Smooth muscle cell (in vitro differentiated cells): Measurements from ENCODE around the gene RAPGEF2. TPM values are rescaled to one million over a fixed set of nuclear protein-coding genes. Genes with fewer than 3 reads are reported as not detected.
"Not testable (repeated sequence)": the region's sequence is repeated elsewhere in the genome, so short reads cannot be mapped to it uniquely, and the experiment has no call there.

Experiments
- DNase-seq: peaks from one replicate; lab custom pipeline; 2025; ENCODE audit not compliant: unreplicated experiment; lab: John Stamatoyannopoulos, UW
- H2AFZ ChIP-seq: fragments of 200-600 bp; sonication (generic); 2 replicates; pipeline ENCODE4 v1.6.0; 2016; ENCODE audit warnings: antibody characterized with exemption, low read depth, mild to moderate bottlenecking
- H3F3A ChIP-seq: fragments of 200-600 bp; sonication (generic); 2 replicates; pipeline ENCODE4 v1.6.0; 2017; ENCODE audit warnings: antibody characterized with exemption, low read depth
- H3K27ac ChIP-seq: fragments of 200-600 bp; sonication (generic); 2 replicates; pipeline ENCODE4 v1.5.1; 2016; ENCODE audit warnings: low read depth, mild to moderate bottlenecking
- H3K27me3 ChIP-seq: fragments of 200-600 bp; sonication (generic); 2 replicates; pipeline ENCODE4 v1.6.1; 2016; ENCODE audit warnings: low read depth, mild to moderate bottlenecking
- H3K36me3 ChIP-seq: fragments of 200-600 bp; sonication (generic); 2 replicates; pipeline ENCODE4 v1.5.1; 2016; ENCODE audit warnings: low read depth
- H3K4me1 ChIP-seq: fragments of 200-600 bp; sonication (generic); 2 replicates; pipeline ENCODE4 v1.5.1; 2016; ENCODE audit warnings: low read depth
- H3K4me2 ChIP-seq: fragments of 200-600 bp; sonication (generic); 2 replicates; pipeline ENCODE4 v1.6.0; 2016; ENCODE audit warnings: mild to moderate bottlenecking
- H3K4me3 ChIP-seq: fragments of 200-600 bp; sonication (generic); 2 replicates; pipeline ENCODE4 v1.5.1; 2016; ENCODE audit warnings: mild to moderate bottlenecking
- H3K79me2 ChIP-seq: fragments of 200-600 bp; sonication (generic); 2 replicates; pipeline ENCODE4 v1.6.0; 2016; ENCODE audit warnings: low read depth, mild to moderate bottlenecking
- H3K9ac ChIP-seq: fragments of 200-600 bp; sonication (generic); 2 replicates; pipeline ENCODE4 v1.6.0; 2016; ENCODE audit warnings: low read depth
- H3K9me3 ChIP-seq: fragments of 200-600 bp; sonication (generic); replicated peaks from 2 replicates; pipeline ENCODE4 v1.5.1; 2016; ENCODE audit warnings: low read depth
- H4K20me1 ChIP-seq: fragments of 200-600 bp; sonication (generic); 2 replicates; pipeline ENCODE4 v1.6.0; 2016; ENCODE audit warnings: low read depth
- WGBS: methylation state at CpG from one replicate; pipeline ENCODE4 v1.1.7; 2016; ENCODE audit warnings: low lambda C conversion rate; 5-methylcytosine and 5-hydroxymethylcytosine counted together
- polyA plus RNA-seq: library from polyadenylated mRNA; unstranded; fragments of >200 nt; fragmentation: Nextera tagmentation; extraction: Ambion mirVana; gene quantifications from 2 replicates; pipeline ENCODE4 v1.2.1, GENCODE V29; 2016
- total RNA-seq: library from RNA; depleted of rRNA; stranded (reverse); fragments of >200 nt; gene quantifications from 2 replicates; pipeline ENCODE4 v1.2.3, GENCODE V29; 2014
- TF ChIP-seq, protein P1 (sequence below): fragments of 200-600 bp; sonication (generic); IDR thresholded peaks from 2 replicates; pipeline ENCODE4 v1.5.1; 2017; ENCODE audit warnings: borderline replicate concordance, mild to moderate bottlenecking, antibody characterized with exemption; ENCODE audit not compliant: insufficient read depth, poor library complexity, severe bottlenecking

RAPGEF2 gene
- total and polyA plus RNA-seq, 2 experiments from 2014 or later = 7.4 to 44.7 TPM

GRCh38 chr4:159111416-159111815 is 8.5 kb downstream of the RAPGEF2 start:
- no peak for DNase-seq
- no peak overlapping the region for H3K27ac ChIP-seq
- no peak overlapping the region for H3K9ac ChIP-seq
- no peak overlapping the region for H2AFZ ChIP-seq
- H3K27me3 ChIP-seq = no peaks in the 10 kb centered on the region
- TF ChIP-seq, protein P1, sequence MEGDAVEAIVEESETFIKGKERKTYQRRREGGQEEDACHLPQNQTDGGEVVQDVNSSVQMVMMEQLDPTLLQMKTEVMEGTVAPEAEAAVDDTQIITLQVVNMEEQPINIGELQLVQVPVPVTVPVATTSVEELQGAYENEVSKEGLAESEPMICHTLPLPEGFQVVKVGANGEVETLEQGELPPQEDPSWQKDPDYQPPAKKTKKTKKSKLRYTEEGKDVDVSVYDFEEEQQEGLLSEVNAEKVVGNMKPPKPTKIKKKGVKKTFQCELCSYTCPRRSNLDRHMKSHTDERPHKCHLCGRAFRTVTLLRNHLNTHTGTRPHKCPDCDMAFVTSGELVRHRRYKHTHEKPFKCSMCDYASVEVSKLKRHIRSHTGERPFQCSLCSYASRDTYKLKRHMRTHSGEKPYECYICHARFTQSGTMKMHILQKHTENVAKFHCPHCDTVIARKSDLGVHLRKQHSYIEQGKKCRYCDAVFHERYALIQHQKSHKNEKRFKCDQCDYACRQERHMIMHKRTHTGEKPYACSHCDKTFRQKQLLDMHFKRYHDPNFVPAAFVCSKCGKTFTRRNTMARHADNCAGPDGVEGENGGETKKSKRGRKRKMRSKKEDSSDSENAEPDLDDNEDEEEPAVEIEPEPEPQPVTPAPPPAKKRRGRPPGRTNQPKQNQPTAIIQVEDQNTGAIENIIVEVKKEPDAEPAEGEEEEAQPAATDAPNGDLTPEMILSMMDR = no peak
- no peaks in the 10 kb centered on the region for H3F3A ChIP-seq
- WGBS = 91% methylated on average over 4 of the region's 4 CpGs
- peaks cover 98% of the 10 kb centered on the region for H3K79me2 ChIP-seq
- H3K4me2 ChIP-seq = no peak overlapping the region
- no peaks in the 10 kb centered on the region for H3K9me3 ChIP-seq
- H3K4me1 ChIP-seq = peaks cover 21% of the 10 kb centered on the region
- H3K4me3 ChIP-seq = no peak overlapping the region
- no peaks in the 10 kb centered on the region for H3K36me3 ChIP-seq
- H4K20me1 ChIP-seq = peaks cover 79% of the 10 kb centered on the region

GRCh38 chr4:159113366-159113765 is 10.5 kb downstream of the RAPGEF2 start:
- not testable (repeated sequence) for H3K27me3 ChIP-seq, H3K4me3 ChIP-seq
- peaks cover 98% of the 10 kb centered on the region for H3K79me2 ChIP-seq

DNA sequence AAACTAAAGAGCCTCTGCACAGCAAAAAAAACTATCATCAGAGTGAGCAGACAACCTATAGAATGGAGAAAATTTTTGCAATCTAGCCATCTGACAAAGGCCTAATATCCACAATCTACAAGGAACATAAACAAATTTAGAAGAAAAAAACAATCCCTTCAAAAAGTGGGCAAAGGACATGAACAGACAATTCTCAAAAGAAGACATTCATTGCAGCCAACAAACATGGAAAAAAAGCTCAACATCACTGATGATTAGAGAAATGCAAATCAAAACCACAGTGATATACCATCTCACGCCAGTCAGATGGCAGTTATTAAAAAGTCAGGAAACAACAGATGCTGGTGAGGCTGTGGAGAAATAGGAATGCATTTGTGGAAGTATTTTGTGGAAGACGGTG is 13.2 kb downstream of the RAPGEF2 start:
- not testable (repeated sequence) for H3K27ac ChIP-seq, H3K4me1 ChIP-seq, H3K27me3 ChIP-seq, H3K9me3 ChIP-seq, H3F3A ChIP-seq, H3K36me3 ChIP-seq, H2AFZ ChIP-seq, H3K4me3 ChIP-seq, H3K9ac ChIP-seq, H3K4me2 ChIP-seq, DNase-seq
- Histone ChIP-seq H4K20me1 (peaks cover 73% of the 10 kb centered on the region), H3K79me2 (peaks cover 98% of the 10 kb centered on the region)
- WGBS = 91% methylated on average over 2 of the region's 2 CpGs

More at GRCh38 chr4:159113366-159113765, 10.5 kb downstream of the RAPGEF2 start:
- not testable (repeated sequence) for H3K4me1 ChIP-seq, H3K9me3 ChIP-seq, H3K36me3 ChIP-seq, DNase-seq, H3K27ac ChIP-seq, H2AFZ ChIP-seq, H3K9ac ChIP-seq, H3F3A ChIP-seq, H3K4me2 ChIP-seq
- WGBS = 96% methylated on average over 7 of the region's 7 CpGs
- peaks cover 77% of the 10 kb centered on the region for H4K20me1 ChIP-seq

DNA sequence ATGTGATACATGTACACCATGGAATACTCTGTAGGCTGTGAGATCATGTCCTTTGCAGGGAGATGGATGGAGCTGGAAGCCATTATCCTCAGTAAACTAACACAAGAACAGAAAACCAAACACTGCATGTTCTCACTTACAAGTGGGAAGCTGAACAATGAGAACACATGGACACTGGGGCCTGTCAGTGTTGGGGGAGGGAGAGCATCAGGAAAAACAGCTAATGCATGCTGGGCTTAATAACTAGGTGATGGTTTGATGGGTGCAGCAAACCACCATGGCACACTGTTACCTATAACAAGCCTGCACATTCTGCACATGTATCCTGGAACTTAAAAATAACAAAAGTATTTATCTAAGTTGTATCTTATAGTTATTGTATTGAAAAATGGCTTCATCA is 13.8 kb downstream of the RAPGEF2 start:
- not testable (repeated sequence) for H3K4me2 ChIP-seq, H3K36me3 ChIP-seq, H3K27me3 ChIP-seq, H3K27ac ChIP-seq, H3K9me3 ChIP-seq, H3K9ac ChIP-seq, H3K4me1 ChIP-seq, H3F3A ChIP-seq, DNase-seq, H3K4me3 ChIP-seq, H2AFZ ChIP-seq
- Histone ChIP-seq H3K79me2 (peaks cover 98% of the 10 kb centered on the region), H4K20me1 (peaks cover 73% of the 10 kb centered on the region)

GRCh38 chr4:159117564-159117963 is 14.7 kb downstream of the RAPGEF2 start:
- no peaks in the 10 kb centered on the region for H3K9me3 ChIP-seq
- TF ChIP-seq, protein P1 = no peak
- H3K4me1 ChIP-seq = no peaks in the 10 kb centered on the region
- 95% methylated on average over 2 of the region's 2 CpGs for WGBS
- H3K27ac ChIP-seq = no peak overlapping the region
- H3K79me2 ChIP-seq = peaks cover 97% of the 10 kb centered on the region
- no peaks in the 10 kb centered on the region for H3K27me3 ChIP-seq
- H2AFZ ChIP-seq = no peak overlapping the region
- peaks cover 73% of the 10 kb centered on the region for H4K20me1 ChIP-seq
- H3K9ac ChIP-seq = no peak overlapping the region
- no peaks in the 10 kb centered on the region for H3F3A ChIP-seq
- H3K4me2 ChIP-seq = no peak overlapping the region
- H3K36me3 ChIP-seq = no peaks in the 10 kb centered on the region
- H3K4me3 ChIP-seq = no peak overlapping the region
- no peak for DNase-seq
